GM21526 (cell line): ENCODE measurements around the gene ARL8A.
"Not testable (repeated sequence)": the region's sequence is repeated elsewhere in the genome, so short reads cannot be mapped to it uniquely, and the experiment has no call there.

Experiments used
- ATAC-seq: cut with Tn5 transposase; IDR thresholded peaks from one replicate; pipeline ENCODE4 v1.9.1; 2021; ENCODE audit warnings: moderate library complexity; ENCODE audit not compliant: unreplicated experiment, low FRiP score

The ARL8A gene

GRCh38 chr1:202143011-202143767 lies 1.3 kb downstream of the ARL8A start:
- peak; percentile 18 for ATAC-seq

GRCh38 chr1:202141468-202141867 lies 3.1 kb downstream of the ARL8A start:
- ATAC-seq, result not testable (repeated sequence)

- no peak for ATAC-seq
Measured at GRCh38 chr1:202140833-202141232, 3.7 kb downstream of the ARL8A start.

- no peak for ATAC-seq
Measured at GRCh38 chr1:202135221-202135721, 9.3 kb downstream of the ARL8A start.

GRCh38 chr1:202134645-202135172 lies 9.8 kb downstream of the ARL8A start:
- ATAC-seq, result no peak

- ATAC-seq, result no peak
Measured at GRCh38 chr1:202133989-202134388, 10.5 kb downstream of the ARL8A start.

- no peak for ATAC-seq
Measured at GRCh38 chr1:202133496-202133895, 11.0 kb downstream of the ARL8A start.

GRCh38 chr1:202133001-202133400 lies 11.5 kb downstream of the ARL8A start:
- no peak for ATAC-seq

GRCh38 chr1:202131956-202132821 lies 12.3 kb downstream of the ARL8A start:
- ATAC-seq, result no peak

- no peak for ATAC-seq
Measured at GRCh38 chr1:202130816-202131522, 13.6 kb downstream of the ARL8A start.

- ATAC-seq, result no peak
Measured at GRCh38 chr1:202130297-202130721, 14.2 kb downstream of the ARL8A start.

GRCh38 chr1:202129453-202130296 lies 14.9 kb downstream of the ARL8A start:
- no peak for ATAC-seq

GRCh38 chr1:202127836-202128622 lies 16.5 kb downstream of the ARL8A start:
- no peak for ATAC-seq

- ATAC-seq, result no peak
Measured at GRCh38 chr1:202127061-202127460, 17.5 kb downstream of the ARL8A start.

- ATAC-seq, result no peak
Measured at GRCh38 chr1:202126426-202126825, 18.1 kb downstream of the ARL8A start.

- no peak for ATAC-seq
Measured at GRCh38 chr1:202125611-202126010, 18.9 kb downstream of the ARL8A start.

GRCh38 chr1:202124142-202124541 lies 20.4 kb downstream of the ARL8A start:
- no peak for ATAC-seq

GRCh38 chr1:202123336-202123813 lies 21.2 kb downstream of the ARL8A start:
- ATAC-seq, result no peak
